ENCODE data around the gene ZEB2.

GRCh38 chr2:144409241-144409640 lies 110.7 kb downstream of the ZEB2 start:
- TF ChIP-seq CTCF (IDR thresholded peaks at IDR 0.05) (no peak), POLR2A (IDR thresholded peaks at IDR 0.05) (no peak)

Measured in uterus (tissue), 2 donors.